GM18502 (cell line): Measurements from ENCODE around the gene RADIL.
"Not testable (repeated sequence)": the region's sequence is repeated elsewhere in the genome, so short reads cannot be mapped to it uniquely, and the experiment has no call there.

Source experiments
- ATAC-seq: cut with Tn5 transposase; IDR thresholded peaks from one replicate; pipeline ENCODE4 v1.9.1; 2021; ENCODE audit warnings: mild to moderate bottlenecking; ENCODE audit not compliant: unreplicated experiment, poor library complexity

The RADIL gene, protein sequence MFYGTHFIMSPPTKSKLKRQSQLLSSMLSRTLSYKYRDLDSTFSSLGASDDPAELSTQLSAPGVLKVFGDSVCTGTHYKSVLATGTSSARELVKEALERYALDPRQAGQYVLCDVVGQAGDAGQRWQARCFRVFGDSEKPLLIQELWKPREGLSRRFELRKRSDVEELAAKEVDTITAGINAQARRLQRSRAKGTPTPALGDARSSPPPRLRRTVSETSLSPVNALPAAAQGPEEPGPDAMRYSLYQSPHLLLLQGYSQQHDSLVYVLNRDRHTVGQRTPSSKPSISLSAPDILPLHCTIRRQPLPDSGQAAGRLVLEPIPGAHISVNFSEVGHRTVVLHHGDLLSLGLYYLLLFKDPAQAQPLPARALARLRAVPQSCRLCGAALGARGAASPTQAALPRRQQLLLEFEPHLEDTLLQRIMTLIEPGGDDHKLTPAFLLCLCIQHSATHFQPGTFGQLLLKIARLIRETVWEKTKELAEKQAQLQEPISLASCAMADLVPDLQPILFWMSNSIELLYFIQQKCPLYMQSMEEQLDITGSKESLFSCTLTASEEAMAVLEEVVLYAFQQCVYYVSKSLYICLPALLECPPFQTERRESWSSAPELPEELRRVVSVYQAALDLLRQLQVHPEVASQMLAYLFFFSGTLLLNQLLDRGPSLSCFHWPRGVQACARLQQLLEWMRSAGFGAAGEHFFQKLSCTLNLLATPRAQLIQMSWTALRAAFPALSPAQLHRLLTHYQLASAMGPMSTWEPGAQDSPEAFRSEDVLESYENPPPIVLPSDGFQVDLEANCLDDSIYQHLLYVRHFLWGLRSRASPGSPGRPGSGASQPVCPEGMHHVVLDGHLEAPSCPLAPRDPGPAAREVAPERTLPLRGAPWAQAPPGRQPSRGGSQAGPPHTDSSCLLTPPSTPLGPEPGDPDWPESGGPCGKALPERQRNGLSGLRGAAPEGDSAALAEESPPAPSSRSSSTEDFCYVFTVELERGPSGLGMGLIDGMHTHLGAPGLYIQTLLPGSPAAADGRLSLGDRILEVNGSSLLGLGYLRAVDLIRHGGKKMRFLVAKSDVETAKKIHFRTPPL

DNA sequence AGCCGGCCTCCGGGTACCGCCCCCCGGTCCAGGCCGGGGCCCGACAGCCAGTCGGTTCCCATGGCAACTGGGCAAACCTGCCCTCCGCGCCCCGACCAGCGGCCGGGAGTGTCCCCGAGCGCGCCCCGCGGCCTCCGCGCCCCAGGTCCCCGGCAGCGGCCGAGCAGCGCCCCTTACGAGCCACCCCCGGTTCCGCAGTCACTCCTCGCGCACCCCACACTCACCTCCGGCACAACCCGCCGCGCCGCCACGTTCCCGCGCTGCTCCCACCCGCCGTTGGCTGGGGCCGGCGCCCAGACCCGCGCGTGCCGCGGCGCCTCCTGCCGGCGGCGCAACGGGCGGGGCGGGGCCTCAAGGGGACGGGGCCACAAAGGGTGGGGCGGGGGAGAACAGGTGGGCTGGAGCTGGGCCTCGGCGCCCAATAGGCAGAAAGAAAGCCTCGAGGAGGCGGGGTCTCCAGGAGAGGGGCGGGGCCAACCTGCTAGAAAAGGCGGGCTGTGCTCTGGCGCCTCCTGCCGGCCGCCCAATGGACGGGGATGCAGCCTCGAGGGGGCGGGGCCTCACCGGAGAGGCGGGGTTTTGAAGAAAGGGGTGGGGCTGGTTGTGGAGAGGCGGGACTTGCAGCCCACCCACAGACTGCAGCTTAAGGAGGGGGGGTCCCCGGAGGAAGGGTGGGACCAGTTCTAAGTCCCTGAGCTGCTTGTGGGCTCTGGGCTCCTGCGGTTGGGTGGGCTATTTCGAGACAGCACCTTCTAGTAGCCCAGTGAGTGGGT lies at the start of gene RADIL:
RADIL (minus strand) TSS at position 345 of the 773 bp plus-strand sequence. CDS start 5,577 bp downstream, outside the sequence.
- ATAC-seq, result peak; percentile 85

DNA sequence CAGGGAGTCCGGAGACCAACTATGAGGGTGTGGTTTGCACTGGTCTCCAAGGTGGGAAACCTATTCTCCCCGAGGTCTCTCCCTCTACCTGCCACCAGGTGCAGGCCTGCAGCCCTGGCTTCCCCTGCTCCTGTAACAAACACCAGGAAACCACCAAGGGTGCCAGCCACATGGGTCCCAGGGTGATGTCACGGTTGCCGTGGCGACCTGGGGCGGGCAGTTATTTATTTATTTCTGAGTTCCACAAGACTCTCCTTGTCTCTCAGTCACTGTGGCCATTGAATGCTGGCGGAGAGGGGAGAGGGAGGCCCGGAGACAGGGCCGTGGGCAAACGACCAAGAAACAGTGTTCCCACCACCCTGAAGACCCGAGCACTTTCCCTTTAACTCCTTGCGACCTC lies 48.4 kb upstream of the RADIL start:
- no peak for ATAC-seq

DNA sequence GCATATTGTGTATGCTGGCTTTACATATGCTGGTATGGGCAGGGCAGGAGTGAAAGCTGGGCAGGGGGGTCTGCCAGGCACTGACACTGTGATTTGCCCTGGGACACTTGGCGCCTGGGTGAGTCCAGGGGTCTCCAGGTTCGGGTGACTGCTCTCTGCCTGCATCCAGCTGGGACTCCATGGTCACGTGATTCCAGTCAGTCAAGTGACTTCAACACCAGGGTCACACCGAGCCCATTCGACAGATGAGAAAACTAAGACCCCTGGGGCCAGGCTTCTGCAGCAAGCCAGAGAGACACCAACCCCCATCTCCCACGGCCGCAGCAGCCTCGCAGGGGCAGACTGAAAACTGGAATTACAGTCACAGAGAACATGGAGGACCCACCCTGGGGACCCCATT lies 45.5 kb upstream of the RADIL start:
- no peak for ATAC-seq

DNA sequence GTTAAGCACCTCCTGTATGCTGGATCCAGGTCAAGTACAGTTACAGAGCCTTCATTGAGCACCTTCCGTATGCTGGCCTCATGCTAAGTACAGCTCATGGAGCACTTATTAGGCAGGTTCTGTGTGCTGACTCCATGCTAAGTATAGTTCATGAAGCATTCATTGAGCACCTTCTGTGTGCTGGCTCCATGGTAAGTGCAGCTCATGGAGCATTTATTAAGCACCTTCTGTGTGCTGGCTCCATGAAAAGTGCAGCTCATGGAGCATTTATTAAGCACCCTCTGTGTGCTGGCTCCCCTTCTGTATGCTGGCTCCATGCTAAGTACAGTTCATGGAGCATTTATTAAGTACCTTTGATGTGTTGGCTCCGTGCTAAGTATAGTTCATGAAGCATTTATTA lies 44.9 kb upstream of the RADIL start:
- ATAC-seq, result no peak

DNA sequence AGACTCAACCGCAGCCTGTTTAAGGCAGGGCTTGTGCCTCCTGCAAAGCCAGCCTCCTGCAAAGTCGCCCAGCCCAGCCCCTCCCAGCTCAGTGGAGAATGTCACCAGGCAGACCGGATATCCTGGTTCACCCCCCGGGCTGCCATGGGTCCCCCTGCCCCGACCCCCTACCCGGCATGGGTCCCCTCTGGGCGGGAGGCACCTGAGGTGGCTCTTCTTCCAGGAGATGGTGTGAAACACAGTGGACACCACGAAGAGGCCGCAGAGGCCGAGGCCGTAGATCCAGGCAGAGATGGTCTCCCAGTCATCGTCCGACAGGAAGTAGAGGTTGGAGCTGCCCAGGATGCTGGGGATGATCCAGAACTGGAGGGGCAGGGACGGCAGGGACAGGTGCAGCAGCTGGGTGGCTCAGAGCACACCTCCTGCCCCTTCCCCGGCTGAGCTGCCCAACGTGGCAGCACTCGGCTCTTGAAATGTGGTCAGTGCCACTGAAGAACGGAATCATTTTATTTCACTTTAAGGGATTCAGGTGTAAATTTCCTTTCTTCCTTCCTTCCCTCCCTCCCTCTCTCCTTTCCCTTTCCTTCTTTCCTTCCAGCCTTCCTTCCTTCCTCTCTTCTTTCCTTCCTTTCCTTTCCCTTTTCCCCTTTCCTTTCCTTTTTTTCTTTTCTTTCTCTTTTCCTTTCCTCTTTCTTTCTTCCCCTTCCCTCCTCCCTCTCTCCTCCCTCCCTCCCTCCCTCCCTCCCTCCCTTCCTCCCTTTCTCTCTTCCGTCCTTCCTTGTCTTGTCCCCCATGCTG lies 36.7 kb upstream of the RADIL start:
- no peak for ATAC-seq

DNA sequence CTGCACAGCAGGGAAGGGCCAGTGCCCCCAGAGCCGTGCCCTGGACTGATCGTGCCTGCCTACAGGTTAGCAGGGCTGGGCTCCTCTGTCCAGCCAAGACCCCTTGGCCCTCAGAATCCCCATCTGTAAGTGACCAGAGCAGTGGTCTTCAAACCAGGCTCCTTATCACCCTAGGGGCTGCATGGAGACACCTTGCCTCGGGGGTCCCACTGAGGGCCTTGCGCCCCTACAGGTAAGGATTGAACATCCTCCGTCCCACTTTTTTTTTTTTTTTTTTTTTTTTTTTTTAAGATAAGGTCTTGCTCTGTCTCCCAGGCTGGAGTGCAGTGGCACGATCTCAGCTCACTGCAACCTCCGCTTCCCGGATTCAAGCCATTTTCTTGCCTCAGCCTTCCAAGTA lies 32.6 kb upstream of the RADIL start:
- ATAC-seq, result no peak

DNA sequence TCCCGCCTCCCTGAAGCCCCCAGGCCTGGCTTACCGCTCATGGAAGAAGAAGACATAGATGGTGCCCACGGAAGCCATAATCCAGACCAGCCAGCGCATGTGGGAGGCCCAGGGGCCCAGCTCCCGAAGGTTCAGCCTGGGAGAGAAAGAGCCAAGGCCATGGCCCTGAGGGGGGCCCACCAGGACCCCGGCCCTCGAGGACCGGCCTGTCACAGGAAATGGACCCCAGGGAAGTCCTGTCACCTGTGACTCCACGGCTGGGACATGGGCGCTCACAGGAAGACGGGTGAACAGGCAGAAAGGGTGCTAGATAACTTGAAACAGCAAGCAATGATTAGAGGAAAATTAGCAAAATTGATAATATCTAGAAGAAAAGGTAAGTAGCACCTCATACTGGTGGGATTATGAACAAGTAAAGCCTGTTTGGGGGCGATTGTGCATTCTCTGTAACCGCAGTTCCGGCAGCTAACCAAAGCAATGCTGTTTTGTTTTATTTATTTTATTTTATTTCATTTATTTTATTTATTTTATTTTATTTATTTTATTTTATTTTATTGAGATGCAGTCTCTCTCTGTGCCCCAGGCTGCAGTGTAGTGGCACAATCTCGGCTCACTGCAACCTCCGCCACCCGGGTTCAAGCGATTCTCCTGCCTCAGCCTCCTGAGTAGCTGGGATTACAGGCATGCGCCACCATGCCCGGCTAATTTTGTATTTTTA lies 27.8 kb upstream of the RADIL start:
- ATAC-seq, result no peak

DNA sequence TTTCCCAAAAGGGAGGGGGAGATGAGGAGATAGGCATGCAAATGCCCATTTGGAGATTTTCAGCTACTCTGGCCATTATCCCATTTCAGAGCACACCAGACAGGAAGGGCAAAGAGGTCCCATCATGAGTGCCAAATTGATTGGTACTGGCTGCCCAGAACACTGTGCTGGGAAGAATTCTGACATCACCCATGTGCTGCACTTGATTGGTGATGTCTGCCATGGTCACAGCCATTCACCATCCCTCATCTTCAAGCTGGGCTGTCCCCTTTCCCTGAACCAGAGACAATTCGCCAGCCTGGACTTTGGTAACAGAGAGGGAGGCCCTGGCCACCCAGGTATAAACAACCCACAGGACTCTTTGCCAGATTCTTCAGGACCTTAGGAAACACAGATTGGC lies 23.2 kb upstream of the RADIL start:
- ATAC-seq, result no peak

DNA sequence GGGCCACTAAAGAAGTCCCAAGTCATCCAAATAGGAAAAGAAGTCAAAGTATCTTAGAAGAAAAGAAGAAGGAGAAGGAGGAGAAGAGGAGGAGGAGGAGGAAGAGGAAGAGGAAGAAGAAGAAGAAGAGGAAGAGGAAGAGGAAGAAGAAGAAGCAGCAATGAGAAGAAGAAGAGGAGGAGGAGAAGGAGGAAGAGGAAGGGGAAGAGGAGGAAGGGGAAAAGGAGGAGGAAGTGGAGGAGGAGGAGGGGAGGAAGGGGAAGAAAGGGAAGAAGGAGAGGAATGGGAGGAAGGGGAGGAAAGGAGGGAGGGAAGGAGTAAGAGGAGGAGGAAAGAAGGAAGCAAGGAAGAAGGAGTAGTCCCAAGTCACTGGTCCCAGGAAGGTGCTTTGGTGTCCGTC lies 21.7 kb upstream of the RADIL start:
- ATAC-seq, result no peak

DNA sequence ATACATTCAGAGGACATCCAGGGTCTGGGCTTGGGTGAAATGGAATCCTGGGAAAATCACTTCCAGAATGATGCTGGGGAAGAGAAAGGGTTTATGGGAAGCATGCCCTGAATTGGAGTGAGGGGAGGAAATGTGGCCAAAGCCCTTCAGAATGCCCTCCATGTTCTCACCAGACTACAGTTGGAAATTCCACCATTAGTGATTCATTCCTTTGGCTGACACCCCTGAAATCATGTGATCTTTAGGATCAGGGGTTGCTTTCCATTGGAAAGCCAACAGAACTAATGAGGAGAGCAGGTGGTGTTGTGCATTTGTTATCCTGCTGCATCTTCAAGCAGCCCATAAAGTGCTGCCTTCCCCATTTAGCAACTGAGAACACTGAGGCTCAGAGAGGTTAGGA lies 20.8 kb upstream of the RADIL start:
- ATAC-seq, result no peak

DNA sequence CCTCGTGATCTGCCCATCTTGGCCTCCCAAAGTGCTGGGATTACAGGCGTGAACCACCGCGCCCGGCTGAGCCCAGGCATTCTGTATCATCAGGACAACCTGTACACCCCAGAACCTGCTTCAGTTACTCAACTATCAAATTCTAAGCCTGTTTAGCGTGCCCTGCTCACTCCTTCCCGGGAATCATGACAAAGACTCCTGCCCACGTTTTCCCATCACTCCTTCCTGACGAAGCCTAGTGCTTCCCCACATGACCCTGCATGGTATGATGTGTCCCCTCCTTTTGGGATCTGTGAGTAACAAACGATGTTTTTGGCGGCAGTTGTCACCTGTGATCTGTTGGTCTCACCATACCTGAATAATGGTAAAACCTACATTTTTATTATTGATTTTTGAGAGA lies 12.2 kb upstream of the RADIL start:
- ATAC-seq, result no peak

DNA sequence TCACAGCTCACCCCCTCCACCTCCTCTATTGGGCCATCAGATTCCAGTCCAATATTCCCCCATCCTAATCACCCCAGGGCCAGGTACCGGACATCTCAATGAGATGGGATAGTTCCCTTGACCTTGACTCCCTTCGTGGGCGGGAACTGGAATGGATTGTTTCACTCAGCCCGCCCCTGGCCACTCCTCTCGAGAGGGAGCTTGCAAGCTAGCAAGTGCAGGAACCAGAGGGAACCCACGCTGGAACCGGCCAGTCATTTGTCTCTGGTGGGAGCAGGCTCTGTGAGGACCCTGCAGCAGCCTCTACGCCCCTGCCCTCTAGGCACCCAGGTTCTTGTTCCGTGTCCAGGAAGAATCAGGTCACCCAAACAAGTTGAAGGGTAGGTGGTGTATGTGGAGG lies 11.0 kb upstream of the RADIL start:
- no peak for ATAC-seq

DNA sequence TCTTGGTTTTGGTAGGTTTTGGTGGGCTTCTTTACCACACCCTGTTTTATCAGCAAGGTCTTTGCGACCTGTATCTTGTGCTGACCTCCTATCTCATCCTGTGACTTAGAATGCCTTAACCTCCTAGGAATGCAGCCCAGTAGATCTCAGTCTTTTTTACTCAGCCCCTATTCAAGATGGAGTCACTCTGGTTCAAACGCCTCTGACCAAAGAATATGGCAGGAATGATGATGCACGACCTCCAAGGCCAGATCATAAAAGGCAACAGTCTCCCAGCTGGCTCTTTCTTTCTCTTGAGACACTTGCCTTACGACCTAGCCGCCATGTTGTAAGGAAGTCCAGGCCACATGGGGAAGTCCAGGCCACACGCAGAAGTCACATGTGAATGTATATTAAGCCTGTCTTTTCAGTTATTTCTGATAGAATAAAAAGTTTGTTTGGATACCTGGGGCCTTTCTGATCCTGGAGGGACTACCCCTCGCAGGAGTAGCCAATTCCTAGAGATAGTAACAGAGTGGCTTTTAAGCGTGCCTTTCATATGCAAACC lies 10.5 kb upstream of the RADIL start:
- ATAC-seq, result no peak

DNA sequence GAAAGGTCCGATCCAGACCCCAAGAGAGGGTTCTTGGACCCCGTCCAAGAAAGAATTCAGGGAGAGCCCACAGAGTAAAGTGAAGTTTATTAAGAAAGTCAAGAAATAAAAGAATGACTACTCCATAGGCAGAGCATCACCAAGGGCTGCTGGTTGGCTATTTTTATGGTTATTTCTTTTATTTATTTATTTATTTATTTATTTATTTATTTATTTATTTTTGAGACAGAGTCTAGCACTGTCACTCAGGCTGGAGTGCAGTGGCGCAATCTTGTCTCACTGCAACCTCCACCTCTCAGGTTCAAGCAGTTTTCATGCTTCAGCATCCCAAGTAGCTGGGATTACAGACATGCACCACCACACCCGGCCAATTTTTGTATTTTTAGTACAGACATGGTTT lies 9.7 kb upstream of the RADIL start:
- ATAC-seq, result not testable (repeated sequence)

DNA sequence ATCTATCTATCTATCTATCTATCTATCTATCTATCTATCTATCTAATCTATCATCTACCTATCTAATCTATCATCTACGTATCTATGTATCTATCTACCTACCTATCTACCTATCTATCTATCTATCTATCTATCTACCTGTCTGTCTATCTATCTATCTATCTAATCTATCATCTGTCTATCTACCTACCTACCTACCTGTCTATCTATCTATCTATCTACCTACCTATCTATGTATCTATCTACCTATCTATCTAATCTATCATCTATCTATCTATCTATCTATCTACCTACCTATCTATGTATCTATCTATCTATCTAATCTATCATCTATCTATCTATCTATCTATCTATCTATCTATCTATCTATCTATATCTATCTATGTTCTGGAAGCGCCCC lies 8.0 kb upstream of the RADIL start:
- ATAC-seq, result not testable (repeated sequence)

DNA sequence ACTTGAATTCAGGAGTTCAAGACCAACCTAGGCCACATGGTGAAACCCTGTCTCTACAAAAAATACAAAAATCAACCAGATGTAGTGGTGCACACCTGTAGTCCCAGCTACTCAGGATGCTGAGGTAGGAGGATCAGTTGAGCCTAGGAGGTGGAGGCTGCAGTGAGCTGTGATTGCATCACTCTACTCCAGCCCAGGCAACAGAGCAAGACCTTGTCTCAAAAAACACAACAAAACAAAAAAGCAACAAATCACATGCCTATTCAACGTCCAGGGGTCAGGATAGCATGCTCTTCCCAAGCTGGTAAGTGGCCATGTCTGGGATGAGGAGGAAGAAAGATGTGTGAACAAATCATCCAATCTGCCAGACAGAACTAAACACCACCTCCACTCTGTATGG lies 6.2 kb upstream of the RADIL start:
- ATAC-seq, result no peak

DNA sequence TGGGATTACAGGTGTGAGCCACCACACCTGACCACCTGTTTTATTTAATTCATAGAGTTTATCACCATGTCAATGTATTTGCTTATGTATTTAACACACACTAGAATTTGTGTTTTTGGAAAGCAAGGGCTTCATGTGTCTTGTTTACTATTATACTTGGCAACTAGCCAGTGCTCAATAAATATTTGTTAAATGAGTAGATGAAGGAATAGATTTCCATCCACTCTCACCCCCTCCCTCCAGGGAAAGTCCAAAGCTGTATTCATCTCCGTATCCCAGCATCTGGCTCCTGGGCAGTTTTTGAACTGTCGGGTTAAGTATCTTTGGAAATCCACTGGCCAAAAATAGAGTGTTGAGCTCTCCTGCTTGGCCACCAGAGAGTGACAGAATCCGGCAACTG lies 4.6 kb upstream of the RADIL start:
- no peak for ATAC-seq

DNA sequence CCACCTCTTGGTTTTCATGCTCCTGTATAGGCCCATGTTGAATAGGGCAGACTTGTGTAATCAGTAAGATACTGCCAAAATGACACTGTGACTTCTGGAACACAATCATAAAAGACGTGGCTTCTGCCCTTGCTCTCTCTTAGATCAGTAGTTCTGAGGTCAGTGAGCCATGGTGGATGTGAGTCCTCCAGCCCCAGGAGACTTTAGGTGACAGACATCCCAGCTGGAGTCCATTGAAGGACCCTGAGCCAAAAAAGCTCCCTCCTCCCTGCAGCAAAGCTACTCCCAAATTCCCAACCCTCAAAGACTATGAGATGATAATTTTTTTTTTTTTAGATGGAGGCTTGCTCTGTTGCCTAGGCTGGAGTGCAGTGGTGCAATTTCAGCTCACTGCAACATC lies 3.2 kb upstream of the RADIL start:
- no peak for ATAC-seq

DNA sequence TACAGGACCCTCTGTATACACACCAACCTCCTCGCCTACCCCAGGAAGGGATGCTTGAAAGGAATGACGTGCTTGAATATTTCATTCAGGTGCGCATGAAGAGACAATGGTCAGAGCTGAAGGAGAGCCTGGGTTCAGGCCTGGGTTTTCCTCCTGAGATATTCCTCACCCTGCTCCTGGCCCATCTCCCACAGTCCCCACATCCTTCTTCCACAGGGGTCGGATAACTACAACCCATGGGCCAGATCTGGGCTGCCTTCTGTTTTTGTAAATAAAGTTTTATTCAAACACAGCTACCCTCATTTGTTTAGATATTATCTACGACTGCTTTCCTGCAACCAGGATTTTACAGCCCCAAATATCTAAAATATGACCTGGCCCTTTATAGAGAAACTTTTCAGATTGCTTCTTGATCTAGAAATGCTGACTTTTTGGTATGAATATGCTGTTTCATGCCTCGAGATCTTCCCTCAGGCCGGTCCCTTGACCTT lies 1.8 kb upstream of the RADIL start:
- no peak for ATAC-seq
